Panc1 (cell line): ENCODE results near the gene GMDS. TPM values are rescaled to one million over a fixed set of nuclear protein-coding genes. Genes with fewer than 3 reads are reported as not detected.

ENCODE experiments used
- ATAC-seq: fragments of 200-7000 bp; cut with Tn5 transposase; 2 replicates; pipeline ENCODE4 v1.9.1; 2020; ENCODE audit warnings: mild to moderate bottlenecking, moderate library complexity
- BruUV-seq: library from RNA; stranded (reverse); fragments of 400-500 nt; replicated peaks from 2 replicates; lab custom pipeline; 2021; lab: Mats Ljungman, UMichigan
- CTCF ChIA-PET: fragments of 300-600 bp; sonication (Branson Sonifier 250); formaldehyde crosslinking; loops from one replicate; lab custom pipeline; 2022; ENCODE audit warnings: antibody characterized with exemption; lab: Charles Lee
- POLR2A ChIA-PET: fragments of 300-600 bp; sonication (Branson Sonifier 250); formaldehyde crosslinking; loops from one replicate; lab custom pipeline; 2022; ENCODE audit warnings: antibody characterized with exemption; lab: Charles Lee
- DNase-seq: peaks from one replicate; pipeline ENCODE4 v3.0.0-alpha.2; 2010; ENCODE audit warnings: low read depth, low spot score
- H3K27ac ChIP-seq: 2 replicates; pipeline ENCODE4 v1.5.1; 2011; ENCODE audit warnings: mild to moderate bottlenecking, low read length, inconsistent platforms
- H3K27me3 ChIP-seq: fragments of 200-500 bp; sonication (Bioruptor generic); 2 replicates; pipeline ENCODE4 v1.6.0; 2014; ENCODE audit warnings: low read length, inconsistent platforms; ENCODE audit not compliant: control insufficient read depth, insufficient read depth
- H3K36me3 ChIP-seq: fragments of 200-500 bp; sonication (Bioruptor generic); 2 replicates; pipeline ENCODE4 v1.5.1; 2014; ENCODE audit warnings: inconsistent platforms, mild to moderate bottlenecking, low read length, moderate library complexity; ENCODE audit not compliant: control insufficient read depth, insufficient read depth
- H3K4me1 ChIP-seq: 2 replicates; pipeline ENCODE4 v1.5.1; 2011; ENCODE audit warnings: inconsistent platforms, mild to moderate bottlenecking, low read length, moderate library complexity; ENCODE audit not compliant: control insufficient read depth, insufficient read depth
- H3K4me3 ChIP-seq, 2 experiments: 2 replicates each; pipeline ENCODE4 v1.5.1; 2011 to 2012; ENCODE audit warnings: low read depth in 2 of 2, low read length in 2 of 2, mild to moderate bottlenecking in 2 of 2, inconsistent platforms in 1 of 2, moderate library complexity in 1 of 2
- H3K9me3 ChIP-seq: fragments of 200-500 bp; sonication (Bioruptor generic); 2 replicates; pipeline ENCODE4 v1.5.1; 2014; ENCODE audit warnings: low read depth, mild to moderate bottlenecking, inconsistent platforms, low read length, moderate library complexity; ENCODE audit not compliant: control insufficient read depth, insufficient read depth
- POLR2AphosphoS5 ChIP-seq: IDR thresholded peaks from 2 replicates; pipeline ENCODE4 v1.6.1; 2012; ENCODE audit warnings: mild to moderate bottlenecking, low read depth, low read length, moderate library complexity
- SIN3A ChIP-seq: IDR thresholded peaks from 2 replicates; pipeline ENCODE4 v1.6.1; 2012; ENCODE audit warnings: low read depth, mild to moderate bottlenecking, low read length, moderate library complexity, borderline replicate concordance; ENCODE audit not compliant: insufficient read depth
- TCF7L2 ChIP-seq: IDR thresholded peaks from 2 replicates; pipeline ENCODE4 v1.6.1; 2011; ENCODE audit warnings: mild to moderate bottlenecking, low read depth, low read length, inconsistent platforms
- in situ Hi-C: cut with HindIII; loops from 2 replicates; pipeline ENCODE4 v1.10.0; 2016; ENCODE audit warnings: low sequenced_read_pairs, low pct_unique_long_range_greater_than_20kb
- intact Hi-C: fragments of 100-400 bp; cut with micrococcal nuclease; formaldehyde crosslinking; loops from one replicate; pipeline ENCODE4 v1.10.0; 2022; ENCODE audit not compliant: unreplicated experiment
- total RNA-seq: library from RNA; stranded (reverse); gene quantifications from one replicate; pipeline ENCODE4 v1.2.1, GENCODE V29; 2021; ENCODE audit not compliant: unreplicated experiment
- TF ChIP-seq, protein P1 (sequence below): fragments of 450-650 bp; IDR thresholded peaks from 2 replicates; pipeline ENCODE4 v1.5.1; 2017; ENCODE audit warnings: mild to moderate bottlenecking
- TF ChIP-seq, protein P2 (sequence below), 2 experiments: IDR thresholded peaks; 2 replicates each; pipeline ENCODE4 v1.6.1; 2011 to 2012; ENCODE audit warnings: low read depth in 2 of 2, control low read depth in 1 of 2, low read length in 1 of 2, mild to moderate bottlenecking in 1 of 2, moderate library complexity in 1 of 2; ENCODE audit not compliant: insufficient read depth in 1 of 2

GMDS gene
- total RNA-seq, 1 experiment from 2014 or later = 9.8 TPM

- TF ChIP-seq, protein P1, sequence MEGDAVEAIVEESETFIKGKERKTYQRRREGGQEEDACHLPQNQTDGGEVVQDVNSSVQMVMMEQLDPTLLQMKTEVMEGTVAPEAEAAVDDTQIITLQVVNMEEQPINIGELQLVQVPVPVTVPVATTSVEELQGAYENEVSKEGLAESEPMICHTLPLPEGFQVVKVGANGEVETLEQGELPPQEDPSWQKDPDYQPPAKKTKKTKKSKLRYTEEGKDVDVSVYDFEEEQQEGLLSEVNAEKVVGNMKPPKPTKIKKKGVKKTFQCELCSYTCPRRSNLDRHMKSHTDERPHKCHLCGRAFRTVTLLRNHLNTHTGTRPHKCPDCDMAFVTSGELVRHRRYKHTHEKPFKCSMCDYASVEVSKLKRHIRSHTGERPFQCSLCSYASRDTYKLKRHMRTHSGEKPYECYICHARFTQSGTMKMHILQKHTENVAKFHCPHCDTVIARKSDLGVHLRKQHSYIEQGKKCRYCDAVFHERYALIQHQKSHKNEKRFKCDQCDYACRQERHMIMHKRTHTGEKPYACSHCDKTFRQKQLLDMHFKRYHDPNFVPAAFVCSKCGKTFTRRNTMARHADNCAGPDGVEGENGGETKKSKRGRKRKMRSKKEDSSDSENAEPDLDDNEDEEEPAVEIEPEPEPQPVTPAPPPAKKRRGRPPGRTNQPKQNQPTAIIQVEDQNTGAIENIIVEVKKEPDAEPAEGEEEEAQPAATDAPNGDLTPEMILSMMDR = no peak
- TF ChIP-seq POLR2AphosphoS5 = no peak
- TF ChIP-seq SIN3A = no peak
- TF ChIP-seq TCF7L2 = no peak
- TF ChIP-seq, protein P2, sequence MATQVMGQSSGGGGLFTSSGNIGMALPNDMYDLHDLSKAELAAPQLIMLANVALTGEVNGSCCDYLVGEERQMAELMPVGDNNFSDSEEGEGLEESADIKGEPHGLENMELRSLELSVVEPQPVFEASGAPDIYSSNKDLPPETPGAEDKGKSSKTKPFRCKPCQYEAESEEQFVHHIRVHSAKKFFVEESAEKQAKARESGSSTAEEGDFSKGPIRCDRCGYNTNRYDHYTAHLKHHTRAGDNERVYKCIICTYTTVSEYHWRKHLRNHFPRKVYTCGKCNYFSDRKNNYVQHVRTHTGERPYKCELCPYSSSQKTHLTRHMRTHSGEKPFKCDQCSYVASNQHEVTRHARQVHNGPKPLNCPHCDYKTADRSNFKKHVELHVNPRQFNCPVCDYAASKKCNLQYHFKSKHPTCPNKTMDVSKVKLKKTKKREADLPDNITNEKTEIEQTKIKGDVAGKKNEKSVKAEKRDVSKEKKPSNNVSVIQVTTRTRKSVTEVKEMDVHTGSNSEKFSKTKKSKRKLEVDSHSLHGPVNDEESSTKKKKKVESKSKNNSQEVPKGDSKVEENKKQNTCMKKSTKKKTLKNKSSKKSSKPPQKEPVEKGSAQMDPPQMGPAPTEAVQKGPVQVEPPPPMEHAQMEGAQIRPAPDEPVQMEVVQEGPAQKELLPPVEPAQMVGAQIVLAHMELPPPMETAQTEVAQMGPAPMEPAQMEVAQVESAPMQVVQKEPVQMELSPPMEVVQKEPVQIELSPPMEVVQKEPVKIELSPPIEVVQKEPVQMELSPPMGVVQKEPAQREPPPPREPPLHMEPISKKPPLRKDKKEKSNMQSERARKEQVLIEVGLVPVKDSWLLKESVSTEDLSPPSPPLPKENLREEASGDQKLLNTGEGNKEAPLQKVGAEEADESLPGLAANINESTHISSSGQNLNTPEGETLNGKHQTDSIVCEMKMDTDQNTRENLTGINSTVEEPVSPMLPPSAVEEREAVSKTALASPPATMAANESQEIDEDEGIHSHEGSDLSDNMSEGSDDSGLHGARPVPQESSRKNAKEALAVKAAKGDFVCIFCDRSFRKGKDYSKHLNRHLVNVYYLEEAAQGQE (IDR thresholded peaks at IDR 0.05; ENCODE audit: insufficient read depth in 1 of 2, low read depth in 2 of 2, low read length in 1 of 2) = no peak
- Histone ChIP-seq H3K4me1 (no peaks in the 10 kb centered on the region), H3K27ac (no peak overlapping the region), H3K36me3 (no peaks in the 10 kb centered on the region), H3K4me3 (no peak overlapping the region), H3K9me3 (no peaks in the 10 kb centered on the region), H3K27me3 (no peaks in the 10 kb centered on the region)
- ATAC-seq (no peak), DNase-seq (no peak)
- in situ Hi-C loops = no loop called here
- intact Hi-C loops = no loop called here
- BruUV-seq = no TSS peak
- ChIA-PET CTCF (no interaction called here), POLR2A (no interaction called here)
Observed at GRCh38 chr6:1737463-1738311, 507.7 kb downstream of the GMDS start.

DNA sequence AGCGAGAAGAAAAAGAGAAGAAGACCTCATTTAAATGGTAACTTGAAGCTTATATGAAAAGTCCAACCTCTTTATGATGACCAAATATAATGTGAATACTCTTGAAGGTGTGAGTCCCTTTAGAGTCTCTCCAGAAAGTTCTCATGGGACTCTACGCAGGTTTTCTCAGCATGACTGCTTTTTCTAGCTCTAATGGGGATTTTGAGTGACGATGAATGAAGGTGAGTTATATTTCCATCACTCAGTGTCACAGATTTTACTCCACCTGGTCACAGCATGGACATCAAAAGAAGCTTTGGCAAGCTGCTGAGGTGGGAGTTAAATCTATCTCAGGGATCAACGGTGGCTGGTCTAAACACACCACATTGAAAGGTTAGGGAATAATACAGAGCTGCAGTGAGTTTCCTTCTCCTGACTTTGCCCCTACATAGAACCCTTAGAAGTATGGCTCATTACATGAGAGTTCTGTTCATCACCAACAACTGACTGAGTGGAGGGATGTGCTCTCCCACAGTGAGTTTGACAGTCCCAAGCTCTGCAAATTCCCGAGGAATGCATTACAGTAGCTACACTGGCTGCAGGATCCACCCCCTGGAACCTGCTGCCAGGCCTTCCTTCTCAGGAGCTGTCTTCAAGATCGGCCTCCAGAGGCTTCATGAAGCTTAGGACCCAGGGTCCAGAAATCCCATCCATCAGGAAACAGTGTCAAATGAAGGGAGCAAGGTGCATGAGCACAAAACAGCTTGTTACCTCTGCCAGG is 508.9 kb downstream of the GMDS start:
- BruUV-seq = no TSS peak
- TF ChIP-seq, protein P2 (IDR thresholded peaks at IDR 0.05; ENCODE audit: insufficient read depth in 1 of 2, low read depth in 2 of 2, low read length in 1 of 2) = no peak
- TF ChIP-seq POLR2AphosphoS5 = no peak
- no peak for TF ChIP-seq SIN3A
- no peak for TF ChIP-seq TCF7L2
- TF ChIP-seq, protein P1 = no peak
- Histone ChIP-seq H3K4me1 (no peaks in the 10 kb centered on the region), H3K4me3 (no peak overlapping the region), H3K27ac (no peak overlapping the region), H3K36me3 (no peaks in the 10 kb centered on the region), H3K9me3 (no peaks in the 10 kb centered on the region; the same call in 1 of the 2 replicates), H3K27me3 (no peaks in the 10 kb centered on the region)
- DNase-seq (no peak), ATAC-seq (peak; percentile 34; the same call in 1 of the 2 replicates)
- CTCF ChIA-PET = no interaction called here
- POLR2A ChIA-PET = no interaction called here
- in situ Hi-C loops = no loop called here
- intact Hi-C loops = no loop called here
